K562 (cell line): ENCODE measurements around the gene CACNA1I. TPM values are rescaled to one million over a fixed set of nuclear protein-coding genes. Genes with fewer than 3 reads are reported as not detected.

ENCODE experiments used
- ARID1B ChIP-seq: fragments of 450-650 bp; IDR thresholded peaks from 2 replicates; pipeline ENCODE4 v1.6.1; 2016; ENCODE audit warnings: antibody characterized with exemption, mild to moderate bottlenecking, inconsistent platforms
- GABPA ChIP-seq: fragments of 200-800 bp; sonication (Bioruptor generic); conservative IDR thresholded peaks from 2 replicates; pipeline ENCODE4 v1.6.1; 2016; ENCODE audit warnings: low read depth, missing genetic modification characterization, missing compliant biosample characterization
- RNF219 ChIP-seq: fragments of 250-450 bp; sonication (Bioruptor Pico); IDR thresholded peaks from 2 replicates; pipeline ENCODE4 v1.5.0; 2022; ENCODE audit warnings: mild to moderate bottlenecking
- XRCC5 ChIP-seq: fragments of 200-400 bp; formaldehyde crosslinking; IDR thresholded peaks from 2 replicates; pipeline ENCODE4 v1.6.1; 2017; ENCODE audit warnings: low read depth, mild to moderate bottlenecking, low read length
- ZKSCAN1 ChIP-seq: fragments of 150-350 bp; IDR thresholded peaks from 2 replicates; pipeline ENCODE4 v1.6.1; 2016; ENCODE audit warnings: low read depth, low read length
- ZNF263 ChIP-seq: sonication (generic); formaldehyde crosslinking; IDR thresholded peaks from 2 replicates; pipeline ENCODE4 v1.8.0; 2022; ENCODE audit warnings: mild to moderate bottlenecking, missing genetic modification reagents, borderline replicate concordance
- ZNF318 ChIP-seq, 2 experiments: fragments of 450-650 bp; IDR thresholded peaks; 2 replicates each; pipeline ENCODE4 v1.6.1; 2016; ENCODE audit warnings: mild to moderate bottlenecking in 2 of 2, borderline replicate concordance in 1 of 2, low read depth in 1 of 2, moderate library complexity in 1 of 2
- polyA plus RNA-seq, 8 experiments: library from polyadenylated mRNA; depleted of rRNA in 4 of 8; stranded (reverse) in 5 of 8; unstranded in 3 of 8; fragments of >200 nt; fragmentation: Nextera tagmentation in 2 of 8; fragmentation: Illumina TruSeq in 1 of 8; extraction: Ambion mirVana in 2 of 8; extraction: Trizol in 1 of 8; gene quantifications; 2 replicates each; pipeline versions ENCODE4 v1.2.1 to v1.2.3, GENCODE V29; 2011 to 2014; ENCODE audit warnings: inconsistent platforms in 1 of 8, missing spikeins in 1 of 8
- total RNA-seq, 7 experiments: library from RNA; depleted of rRNA in 6 of 7; stranded (reverse); fragments of >200 nt in 6 of 7; fragmentation: Illumina TruSeq in 2 of 7; extraction: Trizol in 2 of 7; gene quantifications; 2 replicates each; pipeline versions ENCODE4 v1.2.1 to v1.2.3, GENCODE V29; 2011 to 2021; ENCODE audit warnings: low replicate concordance in 1 of 7
- TF ChIP-seq, protein P1 (sequence below): fragments of 150-350 bp; conservative IDR thresholded peaks from 2 replicates; pipeline ENCODE4 v1.6.1; 2014; ENCODE audit warnings: low read length

Gene CACNA1I
- total and polyA plus RNA-seq, 9 of the 15 experiments (the other 6 are each of a cell fraction or from before 2014, with no cell fraction given) = 0.01 to 0.79 (median 0.32) TPM; not detected in 1

GRCh38 chr22:39574779-39575551 lies 4.4 kb downstream of the CACNA1I start (continued):
- no peak for TF ChIP-seq ZNF318 (IDR thresholded peaks at IDR 0.05; ENCODE audit: borderline replicate concordance in 1 of 2, low read depth in 1 of 2)
- TF ChIP-seq, protein P1, sequence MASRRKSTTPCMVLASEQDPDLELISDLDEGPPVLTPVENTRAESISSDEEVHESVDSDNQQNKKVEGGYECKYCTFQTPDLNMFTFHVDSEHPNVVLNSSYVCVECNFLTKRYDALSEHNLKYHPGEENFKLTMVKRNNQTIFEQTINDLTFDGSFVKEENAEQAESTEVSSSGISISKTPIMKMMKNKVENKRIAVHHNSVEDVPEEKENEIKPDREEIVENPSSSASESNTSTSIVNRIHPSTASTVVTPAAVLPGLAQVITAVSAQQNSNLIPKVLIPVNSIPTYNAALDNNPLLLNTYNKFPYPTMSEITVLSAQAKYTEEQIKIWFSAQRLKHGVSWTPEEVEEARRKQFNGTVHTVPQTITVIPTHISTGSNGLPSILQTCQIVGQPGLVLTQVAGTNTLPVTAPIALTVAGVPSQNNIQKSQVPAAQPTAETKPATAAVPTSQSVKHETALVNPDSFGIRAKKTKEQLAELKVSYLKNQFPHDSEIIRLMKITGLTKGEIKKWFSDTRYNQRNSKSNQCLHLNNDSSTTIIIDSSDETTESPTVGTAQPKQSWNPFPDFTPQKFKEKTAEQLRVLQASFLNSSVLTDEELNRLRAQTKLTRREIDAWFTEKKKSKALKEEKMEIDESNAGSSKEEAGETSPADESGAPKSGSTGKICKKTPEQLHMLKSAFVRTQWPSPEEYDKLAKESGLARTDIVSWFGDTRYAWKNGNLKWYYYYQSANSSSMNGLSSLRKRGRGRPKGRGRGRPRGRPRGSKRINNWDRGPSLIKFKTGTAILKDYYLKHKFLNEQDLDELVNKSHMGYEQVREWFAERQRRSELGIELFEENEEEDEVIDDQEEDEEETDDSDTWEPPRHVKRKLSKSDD = no peak
- TF ChIP-seq ZNF263 = peak; percentile 97
- TF ChIP-seq XRCC5 = no peak
- no peak for TF ChIP-seq ZKSCAN1
- TF ChIP-seq GABPA (tag) = no peak
- peak; percentile 80 for TF ChIP-seq ARID1B
- no peak for TF ChIP-seq RNF219
